Stimulated activated CD4-positive, alpha-beta T cell treated with anti-CD3 and anti-CD28 coated beads, Interleukin-4, amount 100 ng/mL, for 48 hours (primary cell): Measurements from ENCODE around the gene CMTR1.

Source experiments
- DNase-seq, 2 donors: peaks; one replicate each; pipeline ENCODE4 v3.0.0-alpha.2; 2020; ENCODE audit warnings: low read depth in 2 of 2

CMTR1 gene

DNA sequence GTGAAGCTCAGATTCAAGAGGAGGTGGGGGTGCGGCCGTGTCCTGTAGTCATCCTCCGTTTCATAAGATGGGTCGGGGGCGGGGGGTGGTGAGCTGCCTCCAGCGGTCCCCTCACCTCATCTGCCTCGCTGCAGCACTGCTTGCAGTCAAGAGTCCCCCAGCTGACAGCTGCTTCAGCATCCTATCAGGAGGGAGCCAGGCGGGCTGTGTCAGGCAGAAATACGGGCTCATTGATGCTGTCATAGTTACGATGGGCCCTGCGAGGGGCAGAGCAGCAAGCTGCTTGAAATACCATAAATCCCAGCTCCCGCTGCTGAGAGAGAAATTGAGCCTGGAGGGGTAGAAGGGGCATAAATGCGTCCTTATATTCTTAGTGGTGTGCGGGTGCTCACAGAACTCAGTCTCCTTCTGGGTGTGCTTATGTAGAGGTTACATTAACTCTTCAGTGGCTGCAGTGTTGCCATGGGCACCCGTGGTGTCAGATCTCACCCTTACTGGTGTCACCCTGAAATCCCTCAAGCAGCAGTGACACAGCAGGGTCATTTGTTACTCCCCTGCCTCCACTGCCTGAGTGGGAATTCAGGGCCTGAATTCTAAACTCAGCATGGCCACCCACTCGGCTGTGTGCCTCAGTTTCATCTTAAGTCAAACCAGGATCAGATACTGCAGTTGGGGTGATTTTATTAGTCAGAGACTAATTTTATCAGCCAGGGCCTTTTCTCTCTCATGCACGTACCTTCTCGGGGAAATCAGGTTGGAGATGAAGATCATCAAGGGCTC, 44.8 kb downstream of the CMTR1 start:
- DNase-seq = no peak

DNA sequence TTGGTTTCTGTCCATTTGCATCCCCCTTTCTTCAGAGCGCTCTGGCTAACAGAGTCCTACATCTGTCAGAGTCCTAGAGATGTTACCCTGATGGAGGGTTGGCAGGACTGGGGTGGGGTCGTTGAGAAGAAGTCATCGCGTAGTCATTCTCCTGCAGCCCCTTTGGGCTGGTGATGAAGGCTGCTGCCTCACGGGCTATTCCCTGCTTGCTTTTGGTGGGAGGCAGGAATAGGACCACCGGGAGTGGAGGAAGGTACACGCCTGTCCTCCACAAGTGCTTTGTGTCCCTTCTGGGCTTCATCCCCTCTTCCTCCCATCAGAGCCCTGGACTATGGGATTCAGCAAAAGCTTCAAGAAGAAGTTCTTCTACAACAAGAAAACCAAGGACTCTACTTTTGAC, 45.8 kb downstream of the CMTR1 start:
- DNase-seq = no peak

DNA sequence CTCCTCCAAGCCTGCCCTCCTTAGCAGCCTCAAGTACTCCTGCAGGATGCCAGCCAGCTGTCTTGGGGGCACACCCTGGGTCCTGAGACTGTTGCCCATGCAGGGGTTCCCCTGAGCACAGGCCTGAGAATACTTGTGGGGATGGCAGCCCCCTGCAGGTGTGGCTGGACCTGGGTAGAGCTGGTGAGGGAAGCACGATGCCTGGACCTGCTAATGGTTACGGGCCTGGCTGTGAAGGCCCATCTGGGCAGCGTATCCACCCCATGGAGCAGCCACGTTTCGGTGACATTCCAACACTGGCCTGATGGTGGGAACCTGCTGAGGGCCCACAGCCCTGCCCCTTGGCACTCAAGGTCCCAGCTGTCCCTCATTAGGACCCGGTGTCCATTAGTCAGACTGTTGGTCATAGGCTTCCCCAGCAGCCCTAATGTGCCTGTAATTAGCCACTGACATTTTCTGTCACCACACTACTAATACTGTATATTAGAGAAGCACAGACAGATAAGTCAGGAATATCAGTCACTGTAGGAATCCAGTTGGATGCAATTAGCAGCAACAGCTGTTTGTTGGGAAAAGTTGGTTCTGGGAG, 46.3 kb downstream of the CMTR1 start:
- no peak for DNase-seq

DNA sequence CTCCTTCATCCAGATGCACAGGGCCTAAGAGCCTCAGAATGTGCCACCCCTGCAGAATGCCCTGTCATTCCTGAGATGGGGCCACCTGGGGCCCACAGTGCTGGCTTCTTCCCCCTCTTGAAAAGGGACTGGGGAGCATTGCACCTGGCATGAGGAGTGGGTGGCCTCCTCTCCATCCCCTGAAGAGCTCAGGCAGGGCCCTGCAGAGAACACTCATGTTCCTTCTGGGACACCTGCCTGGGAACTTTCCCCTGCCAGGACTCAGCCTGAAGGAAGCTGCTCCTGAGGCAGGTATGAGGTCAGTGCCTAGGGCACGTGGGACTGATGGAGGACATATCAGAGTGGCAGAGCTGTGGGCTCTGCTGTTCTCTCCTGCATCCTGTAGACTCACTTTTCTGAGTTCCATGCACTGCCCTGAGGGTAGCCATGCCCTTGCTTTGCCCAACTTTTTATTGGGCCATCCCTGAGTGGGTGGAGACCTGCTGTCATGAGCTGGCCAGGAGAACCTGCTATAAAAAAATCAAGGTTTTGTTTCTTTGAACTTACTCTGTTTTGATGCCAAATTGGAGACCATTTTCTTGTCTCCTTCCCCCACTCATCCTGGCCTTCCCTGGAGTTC, 47.2 kb downstream of the CMTR1 start:
- DNase-seq = no peak

DNA sequence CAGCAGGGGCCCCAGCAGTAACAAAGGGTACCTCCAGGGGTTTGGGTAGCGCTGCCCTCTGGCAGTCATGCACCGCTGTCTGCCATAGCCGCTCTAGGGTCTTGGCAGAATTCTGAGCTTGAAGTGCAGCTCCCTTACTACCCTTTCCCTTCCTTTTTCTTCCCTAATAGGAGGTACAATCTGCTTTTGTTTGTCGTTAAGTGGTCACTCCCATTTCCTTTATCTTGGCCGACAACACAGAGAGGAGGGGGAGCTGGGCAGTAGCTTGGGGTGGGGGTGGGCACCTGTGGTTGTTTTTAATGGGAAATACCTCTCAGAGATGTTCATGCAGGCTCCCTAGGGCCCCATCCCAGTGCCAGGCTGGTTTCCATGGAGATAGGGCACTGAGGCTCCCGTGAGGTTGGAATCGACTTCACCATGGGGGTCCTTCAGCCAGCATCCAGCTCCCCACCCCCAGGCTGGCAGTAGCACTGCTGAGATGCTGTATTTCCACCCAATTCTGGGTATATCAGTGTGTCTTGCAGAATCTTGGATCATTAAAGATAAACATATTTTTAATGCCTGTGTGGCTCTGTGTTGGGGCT, 48.0 kb downstream of the CMTR1 start:
- DNase-seq = no peak

GRCh38 chr6:37481711-37482605, 48.9 kb downstream of the CMTR1 start:
- no peak for DNase-seq

DNA sequence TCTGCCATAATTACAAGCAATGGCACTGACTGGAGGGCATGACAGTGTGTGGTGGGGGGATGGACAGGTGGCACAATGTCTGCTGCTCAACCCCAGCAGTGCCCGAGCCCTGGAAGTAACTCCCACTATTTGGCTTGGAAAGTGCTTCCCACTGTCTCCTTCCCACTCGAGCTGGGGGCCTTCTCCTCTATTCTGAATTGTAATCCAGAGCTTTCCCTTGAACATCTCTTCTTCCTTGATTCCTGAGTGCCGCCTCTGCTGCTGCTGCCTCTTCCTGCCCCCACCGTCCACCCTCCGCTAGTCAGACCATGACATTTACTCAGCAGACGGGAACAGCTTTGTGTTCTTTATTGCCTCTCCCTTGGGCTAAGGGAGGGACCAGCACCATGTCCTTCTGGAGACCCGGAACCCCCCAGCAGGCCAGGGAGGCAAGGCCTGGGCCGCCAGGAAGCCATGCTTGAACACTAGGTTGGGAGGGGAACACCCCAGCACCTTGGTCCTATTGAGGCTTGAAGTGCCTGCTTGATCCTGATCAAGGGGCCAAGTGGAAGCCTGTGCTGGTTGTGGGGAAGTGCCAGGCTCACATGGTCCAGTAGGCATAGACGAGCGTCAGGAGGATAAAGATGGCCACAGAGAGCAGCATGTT, 49.7 kb downstream of the CMTR1 start:
- DNase-seq = no peak

DNA sequence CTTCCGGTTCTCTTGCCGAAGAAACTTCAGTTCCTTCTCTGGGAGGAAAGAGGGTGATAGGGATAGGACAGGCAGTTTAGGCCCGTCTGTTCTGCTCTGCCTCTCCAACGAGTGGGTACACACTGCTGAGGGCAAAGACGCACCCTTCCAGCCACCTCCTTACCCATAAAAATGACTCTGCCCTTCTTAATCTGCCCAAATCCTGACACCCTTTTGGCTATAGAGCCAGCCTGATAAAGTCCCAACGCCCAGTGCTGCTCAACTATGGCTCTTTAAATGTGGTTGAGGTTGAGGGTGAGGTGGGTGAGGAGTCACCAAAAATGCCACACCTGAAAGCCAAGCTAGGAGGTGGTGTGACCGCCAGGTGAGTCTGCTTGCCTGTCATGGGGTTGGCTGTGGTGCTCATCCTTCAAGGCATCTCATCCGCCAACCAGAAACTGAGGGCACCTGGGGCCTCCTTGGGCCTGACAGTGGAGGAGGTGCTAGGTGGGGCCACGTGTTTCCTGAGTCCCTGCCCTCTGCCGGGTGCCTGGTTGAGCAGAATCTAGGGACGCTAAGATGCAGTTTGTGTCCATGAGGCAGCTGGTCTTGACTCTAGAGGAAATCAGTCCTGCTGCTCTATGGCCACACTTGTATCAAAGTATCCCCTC, 50.4 kb downstream of the CMTR1 start:
- no peak for DNase-seq

- peak; percentile 56 to 73 for DNase-seq
Observed at GRCh38 chr6:37483917-37484785, 51.1 kb downstream of the CMTR1 start.

GRCh38 chr6:37484786-37485170, 51.8 kb downstream of the CMTR1 start:
- no peak for DNase-seq

DNA sequence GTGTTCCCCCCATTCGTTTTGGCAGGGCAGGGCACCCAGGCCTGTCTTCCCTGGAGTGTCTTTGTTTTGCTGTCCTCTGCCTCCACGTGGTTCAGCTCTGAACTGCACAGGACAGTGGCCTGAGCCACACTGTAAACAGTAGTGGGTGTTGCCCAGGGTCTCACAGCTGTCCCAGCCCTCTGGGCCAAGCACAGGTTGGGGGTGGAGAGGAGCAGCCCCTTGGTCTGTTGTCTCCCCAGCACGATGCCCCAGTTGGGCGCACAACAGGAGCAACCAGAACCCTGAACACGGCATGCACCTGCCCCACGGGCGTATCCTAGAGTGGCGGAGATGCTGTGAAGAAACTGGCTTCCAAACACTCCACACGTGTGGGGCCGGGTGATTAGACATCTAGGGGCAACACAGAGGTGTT, 52.3 kb downstream of the CMTR1 start:
- no peak for DNase-seq

- DNase-seq = no peak
Observed at GRCh38 chr6:37486121-37486839, 53.3 kb downstream of the CMTR1 start.

DNA sequence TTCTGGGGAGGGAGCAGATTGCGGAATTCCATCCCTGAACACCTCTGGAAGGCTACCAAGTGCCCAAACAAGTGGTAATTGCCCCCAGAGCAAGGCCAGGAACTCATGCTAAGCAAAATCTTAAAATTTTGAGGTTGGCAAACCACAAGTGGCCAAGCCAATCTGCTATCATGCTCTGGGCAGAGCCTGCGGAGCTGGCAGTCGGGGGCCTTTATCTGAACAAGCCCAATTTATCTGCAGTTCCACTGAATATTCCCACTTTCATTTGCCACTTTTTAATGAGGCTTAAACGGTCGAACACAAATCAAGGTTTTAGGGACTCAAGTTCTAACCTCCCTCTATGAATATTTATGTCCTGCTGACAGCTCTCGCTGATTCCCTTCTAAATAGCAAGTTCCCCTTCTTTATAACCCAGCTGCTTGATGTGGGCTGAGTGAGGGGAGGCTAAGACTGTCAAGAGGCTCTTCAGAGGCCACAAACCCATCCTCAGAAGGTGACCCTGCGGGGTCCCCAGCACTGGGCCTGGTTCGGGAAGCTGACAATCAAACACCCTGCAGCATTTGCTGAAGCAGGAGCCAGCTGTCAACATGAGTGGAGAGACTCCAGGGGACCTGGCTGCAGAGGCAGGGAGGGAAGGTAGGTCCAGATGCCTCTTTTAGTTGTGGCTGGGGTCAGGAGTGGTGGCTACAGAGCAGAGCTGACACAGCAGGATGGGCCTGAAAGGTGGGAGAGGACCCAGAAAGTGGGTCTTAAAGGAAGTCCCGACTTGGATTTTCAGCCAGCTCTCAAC, 54.8 kb downstream of the CMTR1 start:
- DNase-seq = no peak

GRCh38 chr6:37488476-37488875, 55.5 kb downstream of the CMTR1 start:
- DNase-seq = peak in 1 of 2 donors; percentile 34

GRCh38 chr6:37489697-37490336, 56.8 kb downstream of the CMTR1 start:
- DNase-seq = no peak

GRCh38 chr6:37490536-37491170, 57.6 kb downstream of the CMTR1 start:
- no peak for DNase-seq

DNA sequence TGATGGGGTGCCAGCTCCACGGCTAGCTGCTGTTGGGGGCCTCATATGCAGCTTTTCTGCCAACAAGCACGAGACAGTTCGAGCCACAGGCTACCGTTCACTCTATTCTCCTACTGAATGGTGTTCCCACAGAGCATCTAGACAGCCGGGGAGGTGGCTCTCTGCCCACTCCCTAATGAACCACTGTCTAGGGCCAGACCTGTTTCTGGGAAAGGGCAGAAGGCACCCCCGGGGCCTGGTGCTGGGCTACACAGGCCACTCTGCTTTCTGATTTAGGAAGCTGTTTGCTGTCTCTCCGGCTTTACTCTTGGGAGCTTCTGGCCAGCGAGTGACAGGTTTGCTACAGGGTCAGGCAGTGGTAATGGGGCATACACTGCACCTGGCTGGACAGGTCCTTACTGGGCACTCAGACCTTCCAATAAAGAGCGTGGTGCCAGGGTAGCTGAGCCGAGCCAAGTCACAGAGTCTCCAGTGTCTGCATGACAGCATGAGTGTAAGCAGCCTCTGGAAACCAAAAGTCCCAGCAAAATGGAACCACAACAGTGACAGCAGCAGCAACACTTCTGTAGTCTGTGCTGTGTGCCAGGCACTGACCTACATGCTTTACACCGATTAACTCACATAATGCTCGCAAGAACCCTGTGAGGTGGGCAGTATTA, 58.3 kb downstream of the CMTR1 start:
- DNase-seq = no peak
